HG02973 (cell line): Measurements from ENCODE around the gene FAM236B.
"Not testable (repeated sequence)": the region's sequence is repeated elsewhere in the genome, so short reads cannot be mapped to it uniquely, and the experiment has no call there.

ENCODE experiments used
- ATAC-seq: cut with Tn5 transposase; IDR thresholded peaks from one replicate; pipeline ENCODE4 v1.9.1; 2021; ENCODE audit warnings: moderate library complexity; ENCODE audit not compliant: unreplicated experiment

The FAM236B gene

GRCh38 chrX:72782560-72782959 is at the start of gene FAM236B:
Gene FAM236B (minus strand): TSS chrX:72782660. CDS start chrX:72782560, 100 bp downstream.
- ATAC-seq: not testable (repeated sequence)

- not testable (repeated sequence) for ATAC-seq
These were observed 48.2 kb upstream of the FAM236B start for GRCh38 chrX:72830701-72831100.

GRCh38 chrX:72808110-72808509 is 25.6 kb upstream of the FAM236B start, which contains the start of gene FAM236D:
Gene FAM236D (minus strand): TSS chrX:72808210. CDS start chrX:72808110, 100 bp downstream.
- not testable (repeated sequence) for ATAC-seq

- ATAC-seq: not testable (repeated sequence)
These were observed 7.9 kb upstream of the FAM236B start for GRCh38 chrX:72790390-72790789.

GRCh38 chrX:72788142-72788541 is 5.7 kb upstream of the FAM236B start:
- not testable (repeated sequence) for ATAC-seq

- not testable (repeated sequence) for ATAC-seq
These were observed 1.5 kb upstream of the FAM236B start for GRCh38 chrX:72783964-72784363.

GRCh38 chrX:72783365-72783936 is 991 bp upstream of the FAM236B start:
- ATAC-seq: not testable (repeated sequence)

GRCh38 chrX:72778146-72778545 is 4.3 kb downstream of the FAM236B start:
- ATAC-seq: not testable (repeated sequence)

GRCh38 chrX:72777467-72777790 is 5.0 kb downstream of the FAM236B start:
- peak; percentile 43 for ATAC-seq

GRCh38 chrX:72776653-72777466 is 5.6 kb downstream of the FAM236B start, which contains the start of gene DMRTC1B:
Gene DMRTC1B (plus strand): TSS chrX:72776890. CDS start chrX:72845136, 68,246 bp downstream.
- peak; percentile 75 for ATAC-seq

GRCh38 chrX:72760454-72760853 is 22.0 kb downstream of the FAM236B start:
- ATAC-seq: not testable (repeated sequence)

- not testable (repeated sequence) for ATAC-seq
These were observed 33.9 kb downstream of the FAM236B start for GRCh38 chrX:72748545-72748944.

GRCh38 chrX:72745546-72745945 is 36.9 kb downstream of the FAM236B start:
- ATAC-seq: not testable (repeated sequence)

- no peak for ATAC-seq
These were observed 46.9 kb downstream of the FAM236B start for GRCh38 chrX:72735561-72735960.

GRCh38 chrX:72733636-72734035 is 48.8 kb downstream of the FAM236B start:
- ATAC-seq: not testable (repeated sequence)
